Uterus (tissue), 4 donors: ENCODE results near the gene KDM1A. TPM values are rescaled to one million over a fixed set of nuclear protein-coding genes. Genes with fewer than 3 reads are reported as not detected.
A peak's percentile ranks its signal among the peaks of the same experiment; 100 is the strongest.
"Not testable (repeated sequence)": the region's sequence is repeated elsewhere in the genome, so short reads cannot be mapped to it uniquely, and the experiment has no call there.

ENCODE experiments used
- DNase-seq, 2 donors: peaks; one replicate each; pipeline ENCODE4 v3.0.0-alpha.2; 2019 to 2020
- H3K27ac ChIP-seq, 2 donors: fragments of 200-600 bp; sonication (generic); 1 replicate in 1 of 2; 2 replicates in 1 of 2; pipeline ENCODE4 v1.5.1; 2016 to 2018
- H3K27me3 ChIP-seq, 2 donors: fragments of 200-600 bp; sonication (generic); one replicate each; pipeline ENCODE4 v1.5.1; 2018 to 2019; ENCODE audit warnings: control low read depth in 1 of 2
- H3K36me3 ChIP-seq, 2 donors: fragments of 200-600 bp; sonication (generic); one replicate each; pipeline ENCODE4 v1.5.1; 2019; ENCODE audit warnings: control low read depth in 1 of 2
- H3K4me1 ChIP-seq, 2 donors: fragments of 200-600 bp; sonication (generic); one replicate each; pipeline ENCODE4 v1.5.1; 2018 to 2019; ENCODE audit warnings: control low read depth in 1 of 2
- H3K4me3 ChIP-seq, 2 donors: fragments of 200-600 bp; sonication (generic); 1 replicate in 1 of 2; 2 replicates in 1 of 2; pipeline ENCODE4 v1.5.1; 2018 to 2019; ENCODE audit warnings: mild to moderate bottlenecking in 1 of 2
- H3K9me3 ChIP-seq, 2 donors: fragments of 200-600 bp; sonication (generic); one replicate each; pipeline ENCODE4 v1.5.1; 2019; ENCODE audit warnings: control low read depth in 1 of 2
- POLR2A ChIP-seq, 2 donors: fragments of 450-650 bp; IDR thresholded peaks; one replicate each; pipeline ENCODE4 v1.6.1; 2016; ENCODE audit warnings: antibody characterized with exemption in 2 of 2, mild to moderate bottlenecking in 1 of 2, moderate library complexity in 1 of 2
- intact Hi-C: fragments of 100-400 bp; cut with DNase I; formaldehyde crosslinking; loops from one replicate; pipeline ENCODE4 v1.15.1; 2023; ENCODE audit warnings: low total_unique reads
- total RNA-seq, 4 donors: library from RNA; depleted of rRNA in 3 of 4; stranded (reverse); fragments of >200 nt in 3 of 4; gene quantifications; one replicate each; pipeline versions ENCODE4 v1.1.0 to v1.2.4, GENCODE V29; 2014 to 2023
- TF ChIP-seq, protein P1 (sequence below), 4 experiments: fragments of 200-600 bp in 2 of 4; fragments of 450-650 bp in 2 of 4; sonication (generic) in 2 of 4; IDR thresholded peaks; one replicate each; pipeline ENCODE4 v1.5.1; 2016 to 2019; ENCODE audit warnings: antibody characterized with exemption in 4 of 4, mild to moderate bottlenecking in 2 of 4, moderate library complexity in 1 of 4
- donor health status: DM: yes; HTN: yes; CAD: no.

The KDM1A gene
- total RNA-seq, 4 donors from 2014 or later, result 31.5 to 137 (median 57.3) TPM

DNA sequence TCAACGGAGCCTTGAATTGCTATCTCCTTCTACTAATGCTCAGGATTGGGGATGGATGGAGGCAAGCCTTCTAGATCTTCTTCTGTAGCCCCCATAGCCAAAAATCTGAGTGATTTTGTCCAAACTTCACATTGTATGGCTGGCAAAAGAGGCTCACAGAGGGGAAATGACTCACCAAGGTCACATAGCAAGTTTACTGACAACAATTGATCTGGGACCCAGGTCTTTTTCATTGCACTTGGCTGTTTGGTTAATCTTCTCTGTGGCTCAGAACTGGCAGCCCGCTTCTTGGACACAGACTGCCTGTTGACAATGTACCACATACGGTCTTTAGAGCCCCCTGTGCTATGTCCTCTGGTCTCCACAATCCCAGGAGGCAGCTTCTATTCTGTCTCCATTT is 43.6 kb upstream of the KDM1A start:
- Histone ChIP-seq H3K4me1 (no peaks in the 10 kb centered on the region), H3K4me3 (no peak overlapping the region), H3K27me3 (peaks cover 0 to 5% of the 10 kb centered on the region in 2 donors), H3K27ac (no peak overlapping the region), H3K9me3 (no peaks in the 10 kb centered on the region), H3K36me3 (no peaks in the 10 kb centered on the region)
- DNase-seq, result no peak
- intact Hi-C loops, result no loop called here
- no peak for TF ChIP-seq POLR2A (IDR thresholded peaks at IDR 0.05)
- TF ChIP-seq, protein P1, sequence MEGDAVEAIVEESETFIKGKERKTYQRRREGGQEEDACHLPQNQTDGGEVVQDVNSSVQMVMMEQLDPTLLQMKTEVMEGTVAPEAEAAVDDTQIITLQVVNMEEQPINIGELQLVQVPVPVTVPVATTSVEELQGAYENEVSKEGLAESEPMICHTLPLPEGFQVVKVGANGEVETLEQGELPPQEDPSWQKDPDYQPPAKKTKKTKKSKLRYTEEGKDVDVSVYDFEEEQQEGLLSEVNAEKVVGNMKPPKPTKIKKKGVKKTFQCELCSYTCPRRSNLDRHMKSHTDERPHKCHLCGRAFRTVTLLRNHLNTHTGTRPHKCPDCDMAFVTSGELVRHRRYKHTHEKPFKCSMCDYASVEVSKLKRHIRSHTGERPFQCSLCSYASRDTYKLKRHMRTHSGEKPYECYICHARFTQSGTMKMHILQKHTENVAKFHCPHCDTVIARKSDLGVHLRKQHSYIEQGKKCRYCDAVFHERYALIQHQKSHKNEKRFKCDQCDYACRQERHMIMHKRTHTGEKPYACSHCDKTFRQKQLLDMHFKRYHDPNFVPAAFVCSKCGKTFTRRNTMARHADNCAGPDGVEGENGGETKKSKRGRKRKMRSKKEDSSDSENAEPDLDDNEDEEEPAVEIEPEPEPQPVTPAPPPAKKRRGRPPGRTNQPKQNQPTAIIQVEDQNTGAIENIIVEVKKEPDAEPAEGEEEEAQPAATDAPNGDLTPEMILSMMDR (IDR thresholded peaks at IDR 0.05), result no peak

DNA sequence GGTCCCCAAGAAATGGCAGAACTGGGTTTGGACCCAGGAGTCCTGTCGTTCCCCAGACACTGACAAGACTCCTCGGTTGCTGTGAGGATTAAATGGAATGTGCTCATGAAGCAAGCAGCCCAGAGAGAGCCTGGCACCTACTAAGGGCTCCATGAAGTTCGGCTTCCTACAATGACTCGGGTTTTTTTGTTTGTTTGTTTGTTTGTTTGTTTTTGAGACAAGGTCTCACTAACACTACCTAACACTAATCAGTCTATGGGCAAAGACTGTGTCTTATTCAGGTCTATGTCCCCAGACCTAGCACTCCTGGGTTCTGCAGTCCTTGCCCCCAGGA is 43.2 kb upstream of the KDM1A start:
- Histone ChIP-seq H3K27ac (no peak overlapping the region), H3K4me1 (no peaks in the 10 kb centered on the region), H3K4me3 (no peak overlapping the region), H3K27me3 (peaks cover 0 to 5% of the 10 kb centered on the region in 2 donors), H3K9me3 (no peaks in the 10 kb centered on the region), H3K36me3 (no peaks in the 10 kb centered on the region)
- DNase-seq, result no peak
- no peak for TF ChIP-seq POLR2A (IDR thresholded peaks at IDR 0.05)
- TF ChIP-seq, protein P1 (IDR thresholded peaks at IDR 0.05), result no peak
- intact Hi-C loops, result no loop called here

DNA sequence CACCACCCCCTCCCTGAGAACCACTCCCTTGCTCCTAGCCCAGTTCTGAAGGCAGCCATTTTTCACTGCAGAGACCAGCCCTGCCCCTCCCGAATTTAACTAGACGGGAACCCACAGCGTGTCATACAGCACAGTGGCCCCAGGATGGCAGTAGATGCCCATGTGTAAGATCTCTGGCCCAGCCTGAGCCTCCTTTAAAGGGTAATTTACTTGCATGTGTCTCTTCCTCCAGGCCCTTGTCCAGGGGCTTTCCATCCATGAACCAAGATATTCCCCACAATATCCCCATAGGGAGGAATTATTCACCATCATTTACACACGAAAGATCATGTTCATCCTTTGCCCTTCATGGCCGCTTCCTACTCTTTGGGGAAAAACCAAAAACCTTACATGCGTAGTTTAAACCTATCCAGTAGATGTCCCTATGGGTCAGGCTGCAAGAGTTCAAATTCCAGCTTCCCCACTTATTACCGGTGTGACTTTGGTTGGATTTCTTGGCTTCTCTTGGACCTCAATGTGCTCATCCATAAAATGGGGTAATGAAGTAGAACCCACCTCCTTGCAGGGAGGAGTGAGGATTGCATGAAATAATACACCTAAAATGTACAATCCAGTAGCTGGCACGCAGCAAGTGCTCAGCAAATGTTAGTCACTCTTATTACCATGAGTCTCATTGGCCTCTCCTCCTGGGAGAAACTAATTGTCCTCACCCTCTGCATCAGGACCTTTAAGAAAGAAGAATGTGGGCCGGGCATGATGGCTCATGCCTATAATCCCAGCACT is 42.6 kb upstream of the KDM1A start:
- Histone ChIP-seq H3K27me3 (peaks cover 0 to 5% of the 10 kb centered on the region in 2 donors), H3K36me3 (no peaks in the 10 kb centered on the region), H3K4me1 (no peaks in the 10 kb centered on the region), H3K27ac (no peak overlapping the region), H3K4me3 (no peak overlapping the region), H3K9me3 (no peaks in the 10 kb centered on the region)
- no peak for DNase-seq
- TF ChIP-seq, protein P1 (IDR thresholded peaks at IDR 0.05), result peak in 2 of 4 experiments; percentile 50 to 59
- TF ChIP-seq POLR2A (IDR thresholded peaks at IDR 0.05), result no peak
- intact Hi-C loops, result no loop called here

DNA sequence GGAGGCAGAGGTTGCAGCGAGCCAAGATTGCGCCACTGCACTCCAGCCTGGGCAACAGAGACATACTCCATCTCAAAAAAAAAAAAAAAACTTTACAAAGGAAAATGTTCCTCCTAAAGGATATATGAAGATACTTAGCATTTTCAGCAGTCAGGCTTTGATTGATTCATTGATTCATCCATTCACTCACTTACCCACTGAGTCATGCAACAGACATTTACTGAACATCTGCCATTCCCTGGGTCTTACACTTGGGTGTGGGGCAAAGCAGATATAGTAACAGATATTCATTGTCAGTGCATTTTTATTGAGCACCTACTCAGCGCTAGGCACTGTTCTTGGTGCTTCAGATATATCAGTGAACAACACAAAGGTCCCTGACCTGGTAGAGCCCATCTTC is 41.0 kb upstream of the KDM1A start:
- intact Hi-C loops, result no loop called here
- no peaks in the 10 kb centered on the region for H3K27me3 ChIP-seq
- no peak overlapping the region for H3K27ac ChIP-seq
- no peaks in the 10 kb centered on the region for H3K9me3 ChIP-seq
- DNase-seq, result no peak
- TF ChIP-seq, protein P1 (IDR thresholded peaks at IDR 0.05), result no peak
- TF ChIP-seq POLR2A (IDR thresholded peaks at IDR 0.05), result no peak
- no peak overlapping the region for H3K4me3 ChIP-seq
- no peaks in the 10 kb centered on the region for H3K36me3 ChIP-seq
- H3K4me1 ChIP-seq, result no peaks in the 10 kb centered on the region

DNA sequence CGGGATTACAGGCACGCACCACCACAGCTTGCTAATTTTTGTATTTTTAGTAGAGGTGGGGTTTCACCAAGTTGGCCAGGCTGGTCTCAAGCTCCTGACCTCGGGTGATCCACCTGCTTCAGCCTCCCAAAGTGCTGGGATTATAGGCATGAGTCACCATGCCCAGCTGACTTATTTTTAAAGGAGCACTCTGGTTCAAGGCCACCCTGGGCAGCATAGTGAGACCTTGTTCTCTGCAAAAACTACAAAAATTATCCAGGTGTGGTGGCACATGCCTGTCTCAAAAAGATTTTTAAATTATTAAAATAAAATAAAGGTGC is 38.8 kb upstream of the KDM1A start:
- H3K9me3 ChIP-seq, intact Hi-C loops, H3K4me3 ChIP-seq, DNase-seq, H3K27me3 ChIP-seq, H3K27ac ChIP-seq, H3K4me1 ChIP-seq, H3K36me3 ChIP-seq: not testable (repeated sequence)

DNA sequence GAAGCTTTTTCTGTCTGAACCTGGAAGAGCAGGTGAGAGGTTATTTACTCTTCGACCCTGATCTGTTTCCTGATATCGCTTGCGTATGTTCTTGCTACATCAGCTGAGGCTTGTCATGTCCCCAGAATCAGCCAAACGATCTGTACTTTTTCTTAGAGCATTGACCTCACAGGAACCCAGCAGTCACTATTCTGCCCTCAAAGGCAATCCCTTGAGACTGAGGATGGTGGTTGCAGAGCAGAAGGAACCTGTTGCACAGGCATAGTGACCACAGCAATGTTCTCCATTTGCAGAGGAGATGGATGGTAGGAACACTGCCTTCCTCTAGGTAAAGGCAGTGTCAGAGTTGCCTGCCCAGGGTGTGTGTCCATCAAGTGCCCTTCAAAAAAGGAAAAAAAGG is 35.3 kb upstream of the KDM1A start:
- Histone ChIP-seq H3K4me1 (no peaks in the 10 kb centered on the region), H3K27me3 (no peaks in the 10 kb centered on the region), H3K27ac (no peak overlapping the region), H3K4me3 (no peak overlapping the region), H3K36me3 (no peaks in the 10 kb centered on the region), H3K9me3 (no peaks in the 10 kb centered on the region)
- no peak for DNase-seq
- no peak for TF ChIP-seq POLR2A (IDR thresholded peaks at IDR 0.05)
- TF ChIP-seq, protein P1 (IDR thresholded peaks at IDR 0.05), result no peak
- intact Hi-C loops, result no loop called here

DNA sequence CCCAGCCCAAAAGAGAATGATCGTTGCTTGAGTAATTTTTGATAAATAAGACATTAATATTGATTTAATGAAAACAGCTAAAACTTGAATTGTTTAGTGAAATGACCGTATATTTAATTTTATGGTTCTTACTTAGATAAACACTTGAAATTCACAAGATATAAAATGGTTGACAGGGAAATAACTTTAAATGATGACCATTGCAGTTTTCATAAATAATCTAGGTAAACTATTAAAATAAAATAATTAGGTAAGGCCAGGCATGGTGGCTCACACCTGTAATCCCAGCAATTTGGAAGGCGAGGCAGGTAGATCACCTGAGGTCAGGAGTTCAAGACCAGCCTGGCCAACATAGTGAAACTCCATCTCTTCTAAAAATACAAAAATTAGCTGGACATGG is 26.9 kb upstream of the KDM1A start:
- DNase-seq, H3K9me3 ChIP-seq, H3K27ac ChIP-seq, H3K4me1 ChIP-seq, H3K4me3 ChIP-seq, H3K27me3 ChIP-seq, intact Hi-C loops, H3K36me3 ChIP-seq: not testable (repeated sequence)

DNA sequence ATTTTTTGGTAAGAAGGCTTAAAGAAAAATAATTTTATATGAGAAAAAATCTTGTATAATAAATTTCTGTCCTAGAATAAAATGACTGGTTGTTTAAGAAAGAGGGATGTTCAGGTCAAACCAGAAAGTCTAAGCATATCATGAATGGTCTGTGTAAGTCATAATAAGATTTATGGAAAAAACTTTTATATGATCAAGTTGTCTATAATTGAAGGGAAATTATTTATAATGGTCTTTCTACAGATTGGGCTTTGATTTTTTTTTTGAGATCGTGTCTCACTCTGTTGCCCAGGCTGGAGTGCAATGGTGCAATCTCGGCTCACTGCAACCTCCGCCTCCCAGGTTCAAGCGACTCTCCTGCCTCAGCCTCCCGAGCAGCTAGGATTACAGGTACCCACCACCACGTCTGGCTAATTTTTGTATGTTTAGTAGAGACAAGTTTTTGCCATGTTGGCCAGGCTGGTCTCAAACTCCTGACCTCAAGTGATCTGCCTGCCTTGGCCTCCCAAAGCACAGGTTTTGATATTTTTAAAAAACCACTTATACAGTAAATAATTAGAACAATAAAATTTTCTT is 26.0 kb upstream of the KDM1A start:
- H3K9me3 ChIP-seq, intact Hi-C loops, H3K27me3 ChIP-seq, DNase-seq, H3K4me3 ChIP-seq, H3K27ac ChIP-seq, H3K4me1 ChIP-seq, H3K36me3 ChIP-seq: not testable (repeated sequence)
